Measurements from ENCODE around the gene VAV3. TPM values are rescaled to one million over a fixed set of nuclear protein-coding genes. Genes with fewer than 3 reads are reported as not detected.
"Not testable (repeated sequence)": the region's sequence is repeated elsewhere in the genome, so short reads cannot be mapped to it uniquely, and the experiment has no call there.

The VAV3 gene
- total RNA-seq, 1 experiment from 2014 or later: 0.57 TPM

DNA sequence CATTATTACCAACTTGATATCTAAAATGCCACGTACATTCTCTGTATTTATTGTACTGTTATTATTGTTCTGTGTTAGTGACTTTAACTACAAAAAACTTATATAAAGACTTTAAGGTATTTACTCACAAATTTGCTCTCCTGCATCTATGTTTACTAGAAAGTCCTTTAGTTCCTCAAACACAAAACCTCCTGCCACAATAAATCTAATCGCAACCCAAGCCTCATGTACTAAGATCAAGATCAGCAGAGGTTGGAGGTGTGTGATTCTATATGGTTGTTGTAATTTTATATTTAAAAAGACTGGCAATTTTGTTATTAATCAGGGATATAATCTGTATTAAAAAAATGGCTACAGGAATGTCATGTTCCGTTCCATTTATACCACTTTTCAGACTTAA, 68.6 kb downstream of the VAV3 start:
- TF ChIP-seq, protein P1, sequence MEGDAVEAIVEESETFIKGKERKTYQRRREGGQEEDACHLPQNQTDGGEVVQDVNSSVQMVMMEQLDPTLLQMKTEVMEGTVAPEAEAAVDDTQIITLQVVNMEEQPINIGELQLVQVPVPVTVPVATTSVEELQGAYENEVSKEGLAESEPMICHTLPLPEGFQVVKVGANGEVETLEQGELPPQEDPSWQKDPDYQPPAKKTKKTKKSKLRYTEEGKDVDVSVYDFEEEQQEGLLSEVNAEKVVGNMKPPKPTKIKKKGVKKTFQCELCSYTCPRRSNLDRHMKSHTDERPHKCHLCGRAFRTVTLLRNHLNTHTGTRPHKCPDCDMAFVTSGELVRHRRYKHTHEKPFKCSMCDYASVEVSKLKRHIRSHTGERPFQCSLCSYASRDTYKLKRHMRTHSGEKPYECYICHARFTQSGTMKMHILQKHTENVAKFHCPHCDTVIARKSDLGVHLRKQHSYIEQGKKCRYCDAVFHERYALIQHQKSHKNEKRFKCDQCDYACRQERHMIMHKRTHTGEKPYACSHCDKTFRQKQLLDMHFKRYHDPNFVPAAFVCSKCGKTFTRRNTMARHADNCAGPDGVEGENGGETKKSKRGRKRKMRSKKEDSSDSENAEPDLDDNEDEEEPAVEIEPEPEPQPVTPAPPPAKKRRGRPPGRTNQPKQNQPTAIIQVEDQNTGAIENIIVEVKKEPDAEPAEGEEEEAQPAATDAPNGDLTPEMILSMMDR (IDR thresholded peaks at IDR 0.05; ENCODE audit: insufficient read depth in 1 of 2, low read depth in 1 of 2, low read length in 1 of 2, severe bottlenecking in 1 of 2, unreplicated experiment in 1 of 2): no peak
- H3K4me3 ChIP-seq (ENCODE audit: low read depth, low read length): no peak overlapping the region
- no peaks in the 10 kb centered on the region for H3K27me3 Mint-ChIP-seq (ENCODE audit: insufficient read depth, unreplicated experiment)
- no peak overlapping the region for H3K27ac Mint-ChIP-seq (ENCODE audit: unreplicated experiment)
- DNase-seq: no peak
- no peak overlapping the region for H3K4me3 Mint-ChIP-seq (ENCODE audit: unreplicated experiment)
- no peaks in the 10 kb centered on the region for H3K36me3 ChIP-seq (ENCODE audit: control insufficient read depth, insufficient read depth, low read length)
- intact Hi-C loops (cut with micrococcal nuclease; ENCODE audit: unreplicated experiment): loop anchor here (5.0 kb wide), 1 partner anchor 231 kb away; no protein-coding TSS in a partner anchor
- no peaks in the 10 kb centered on the region for H3K36me3 Mint-ChIP-seq (ENCODE audit: insufficient read depth, unreplicated experiment)
- ChIA-PET POLR2A (no interaction called here), CTCF (no interaction called here)
- no peaks in the 10 kb centered on the region for H3K9me3 Mint-ChIP-seq (ENCODE audit: unreplicated experiment)
- no peaks in the 10 kb centered on the region for H3K4me1 Mint-ChIP-seq (ENCODE audit: low read depth, unreplicated experiment)
- no peaks in the 10 kb centered on the region for H3K9me3 ChIP-seq
- no TSS peak for BruUV-seq (replicated peaks)
- H3K4me1 ChIP-seq: no peaks in the 10 kb centered on the region
- H3K27me3 ChIP-seq (replicated peaks; ENCODE audit: control insufficient read depth, insufficient read depth, low read length): no peaks in the 10 kb centered on the region

DNA sequence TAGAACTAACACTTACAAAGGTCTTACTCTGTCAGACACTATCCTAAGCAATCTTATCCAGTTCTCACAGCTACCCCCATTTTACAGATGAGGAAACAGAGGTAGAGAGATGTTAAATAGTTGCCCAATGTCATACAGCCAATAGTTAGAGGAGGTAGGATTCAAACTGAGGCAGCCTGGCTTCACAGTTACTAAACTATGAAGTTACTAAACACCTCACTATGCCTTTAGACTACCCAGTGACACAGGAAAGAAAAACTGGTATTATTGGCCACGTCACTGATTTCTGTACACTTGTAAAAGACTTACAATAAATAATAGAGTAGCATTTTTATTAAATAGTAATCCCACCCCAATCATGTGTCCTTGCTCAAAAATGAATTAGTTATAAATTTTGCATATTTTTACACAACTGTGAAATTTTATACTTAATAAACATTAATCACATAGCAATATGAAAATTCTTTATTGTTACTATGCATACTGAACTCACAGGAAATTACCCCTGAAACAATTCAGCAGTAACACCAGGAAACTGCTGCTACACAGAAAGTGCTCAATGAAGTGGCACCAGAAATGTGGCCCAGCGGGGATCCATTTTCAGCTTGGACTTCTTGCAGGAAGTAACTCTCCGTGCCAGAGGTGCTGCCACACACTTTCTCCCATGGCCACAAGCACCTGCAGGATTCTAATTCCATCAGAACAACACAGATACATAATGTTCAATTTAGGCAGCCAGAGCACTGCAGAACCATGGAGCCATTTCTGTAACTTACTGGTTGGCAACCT, 69.4 kb downstream of the VAV3 start:
- no peaks in the 10 kb centered on the region for H3K9me3 ChIP-seq
- Mint-ChIP-seq H3K36me3 (ENCODE audit: insufficient read depth, unreplicated experiment) (no peaks in the 10 kb centered on the region), H3K4me3 (ENCODE audit: unreplicated experiment) (no peak overlapping the region), H3K27me3 (ENCODE audit: insufficient read depth, unreplicated experiment) (no peaks in the 10 kb centered on the region), H3K4me1 (ENCODE audit: low read depth, unreplicated experiment) (no peaks in the 10 kb centered on the region), H3K27ac (ENCODE audit: unreplicated experiment) (no peak overlapping the region), H3K9me3 (ENCODE audit: unreplicated experiment) (no peaks in the 10 kb centered on the region)
- DNase-seq: no peak
- POLR2A ChIA-PET: no interaction called here
- H3K27me3 ChIP-seq (replicated peaks; ENCODE audit: control insufficient read depth, insufficient read depth, low read length): no peaks in the 10 kb centered on the region
- BruUV-seq (replicated peaks): no TSS peak
- no peak overlapping the region for H3K4me3 ChIP-seq (ENCODE audit: low read depth, low read length)
- no peaks in the 10 kb centered on the region for H3K4me1 ChIP-seq
- intact Hi-C loops (cut with micrococcal nuclease; ENCODE audit: unreplicated experiment): loop anchor here (5.0 kb wide), 1 partner anchor 232 kb away; no protein-coding TSS in a partner anchor
- no peaks in the 10 kb centered on the region for H3K36me3 ChIP-seq (ENCODE audit: control insufficient read depth, insufficient read depth, low read length)
- TF ChIP-seq, protein P1 (IDR thresholded peaks at IDR 0.05; ENCODE audit: insufficient read depth in 1 of 2, low read depth in 1 of 2, low read length in 1 of 2, severe bottlenecking in 1 of 2, unreplicated experiment in 1 of 2): no peak
- CTCF ChIA-PET: no interaction called here

DNA sequence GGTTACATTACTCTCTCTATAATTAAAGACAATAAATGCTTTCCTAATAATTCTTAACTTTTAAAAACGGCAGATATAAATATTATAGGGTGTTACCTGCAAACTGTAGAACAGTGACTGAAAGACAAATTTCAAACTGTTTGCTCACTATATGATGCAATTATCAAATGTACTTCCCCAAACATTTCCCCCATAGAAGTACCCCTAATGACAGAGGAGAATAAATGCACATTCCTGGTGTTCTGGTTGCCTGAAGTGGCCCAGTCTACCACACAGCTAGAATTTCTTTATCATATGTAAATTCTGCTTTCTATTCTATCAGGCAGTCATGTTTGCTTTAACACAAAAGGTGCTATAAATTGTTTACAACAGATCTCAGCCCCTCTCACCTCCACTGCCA, 70.4 kb downstream of the VAV3 start:
- ChIA-PET CTCF (no interaction called here), POLR2A (no interaction called here)
- intact Hi-C loops (cut with micrococcal nuclease; ENCODE audit: unreplicated experiment): loop anchor here (5.0 kb wide), 1 partner anchor 233 kb away; no protein-coding TSS in a partner anchor
- H3K4me3 Mint-ChIP-seq (ENCODE audit: unreplicated experiment): no peak overlapping the region
- H3K9me3 Mint-ChIP-seq (ENCODE audit: unreplicated experiment): no peaks in the 10 kb centered on the region
- Histone ChIP-seq H3K9me3 (no peaks in the 10 kb centered on the region), H3K4me1 (no peaks in the 10 kb centered on the region), H3K4me3 (ENCODE audit: low read depth, low read length) (no peak overlapping the region), H3K27me3 (replicated peaks; ENCODE audit: control insufficient read depth, insufficient read depth, low read length) (no peaks in the 10 kb centered on the region), H3K36me3 (ENCODE audit: control insufficient read depth, insufficient read depth, low read length) (no peaks in the 10 kb centered on the region)
- no TSS peak for BruUV-seq (replicated peaks)
- H3K4me1 Mint-ChIP-seq (ENCODE audit: low read depth, unreplicated experiment): no peaks in the 10 kb centered on the region
- H3K36me3 Mint-ChIP-seq (ENCODE audit: insufficient read depth, unreplicated experiment): no peaks in the 10 kb centered on the region
- DNase-seq: no peak
- H3K27ac Mint-ChIP-seq (ENCODE audit: unreplicated experiment): no peak overlapping the region
- no peaks in the 10 kb centered on the region for H3K27me3 Mint-ChIP-seq (ENCODE audit: insufficient read depth, unreplicated experiment)
- TF ChIP-seq, protein P1 (IDR thresholded peaks at IDR 0.05; ENCODE audit: insufficient read depth in 1 of 2, low read depth in 1 of 2, low read length in 1 of 2, severe bottlenecking in 1 of 2, unreplicated experiment in 1 of 2): no peak

DNA sequence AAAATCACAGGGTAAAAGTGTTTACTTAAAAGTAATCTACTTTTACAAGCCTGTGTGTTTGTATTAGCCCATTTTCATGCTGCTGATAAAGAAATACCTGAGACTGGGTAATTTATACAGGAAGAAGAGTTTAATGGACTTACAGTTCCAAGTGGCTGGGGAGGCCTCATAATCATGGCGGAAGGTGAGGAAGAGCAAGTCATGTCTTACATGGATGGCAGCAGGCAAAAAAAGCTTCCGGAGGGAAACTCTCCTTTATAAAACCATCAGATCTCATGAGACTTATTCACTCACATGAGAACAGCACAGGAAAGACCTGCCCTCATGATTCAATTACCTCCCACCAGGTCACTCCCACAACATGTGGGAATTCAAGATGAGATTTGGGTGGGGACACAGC, 71.6 kb downstream of the VAV3 start:
- H3K27me3 Mint-ChIP-seq (ENCODE audit: insufficient read depth, unreplicated experiment); H3K36me3 Mint-ChIP-seq (ENCODE audit: insufficient read depth, unreplicated experiment); H3K9me3 ChIP-seq: not testable (repeated sequence)

More for the DNA sequence above, 71.6 kb downstream of the VAV3 start:
- CTCF ChIA-PET; H3K27ac Mint-ChIP-seq (ENCODE audit: unreplicated experiment); H3K27me3 ChIP-seq (replicated peaks; ENCODE audit: control insufficient read depth, insufficient read depth, low read length); H3K9me3 Mint-ChIP-seq (ENCODE audit: unreplicated experiment); H3K36me3 ChIP-seq (ENCODE audit: control insufficient read depth, insufficient read depth, low read length); intact Hi-C loops (cut with micrococcal nuclease; ENCODE audit: unreplicated experiment); DNase-seq; H3K4me3 ChIP-seq (ENCODE audit: low read depth, low read length); POLR2A ChIA-PET; H3K4me1 ChIP-seq; BruUV-seq (replicated peaks); H3K4me3 Mint-ChIP-seq (ENCODE audit: unreplicated experiment); H3K4me1 Mint-ChIP-seq (ENCODE audit: low read depth, unreplicated experiment): not testable (repeated sequence)

Measured in Caco-2 (cell line).